ENCODE measurements around the gene PRR5L.

PRR5L gene

DNA sequence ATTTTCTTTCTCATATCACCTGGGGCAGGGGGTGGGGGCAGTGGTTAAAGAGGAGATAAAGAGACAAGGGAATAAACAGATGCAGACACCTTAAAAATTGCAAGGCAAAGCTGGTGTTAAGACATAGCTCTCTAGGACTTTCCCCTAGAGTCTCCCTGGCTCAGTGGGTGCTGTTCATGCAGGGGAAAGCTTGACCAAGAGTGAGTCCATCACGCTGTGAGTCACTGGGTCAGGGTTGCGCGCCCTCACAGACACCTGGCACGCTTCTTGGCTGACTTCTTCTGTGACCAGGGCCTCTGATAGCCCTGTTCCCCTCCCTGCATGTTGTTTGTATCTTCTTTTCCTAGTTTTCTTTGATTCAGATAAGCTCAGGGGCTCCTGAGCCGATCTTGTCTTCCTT, 38.7 kb upstream of the PRR5L start:
- no peak for TF ChIP-seq ZFX (IDR thresholded peaks at IDR 0.05; ENCODE audit: borderline replicate concordance)
- TF ChIP-seq CTCF (IDR thresholded peaks at IDR 0.05) = no peak
- H3K27ac ChIP-seq = no peak overlapping the region

DNA sequence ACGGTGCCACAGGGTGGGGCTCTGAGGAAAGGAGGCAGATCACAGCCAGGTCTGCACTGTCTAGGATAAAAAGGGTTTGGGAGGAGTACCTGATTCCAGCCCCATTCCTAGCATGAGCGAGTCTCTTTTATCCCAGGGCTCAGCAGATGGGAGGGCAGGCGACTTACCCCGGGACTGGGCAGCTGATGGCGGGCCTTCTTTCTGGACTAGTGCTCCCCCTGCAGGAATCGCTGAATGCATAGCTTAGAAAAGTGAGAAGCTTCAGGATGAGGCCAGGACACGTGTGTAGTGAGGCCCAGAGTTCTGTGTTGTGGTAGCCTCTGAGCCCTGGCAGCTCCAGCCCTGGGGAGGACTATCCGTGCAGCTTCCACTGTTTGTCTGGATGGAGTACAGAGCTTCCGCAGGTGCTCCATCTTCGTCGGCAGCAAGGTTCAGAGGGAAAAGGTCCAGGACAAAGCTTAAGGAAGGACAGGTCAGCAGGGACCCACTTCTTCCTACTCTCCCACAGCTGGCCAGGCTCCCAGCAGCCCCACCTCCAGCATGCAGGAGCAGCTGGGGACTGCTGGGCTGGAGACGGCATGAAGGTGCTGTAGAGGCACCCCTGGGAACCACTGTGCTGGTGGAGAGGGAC, 37.2 kb upstream of the PRR5L start:
- TF ChIP-seq CTCF (IDR thresholded peaks at IDR 0.05) = peak; percentile 78
- no peak for TF ChIP-seq ZFX (IDR thresholded peaks at IDR 0.05; ENCODE audit: borderline replicate concordance)

GRCh38 chr11:36261094-36261493, 35.0 kb upstream of the PRR5L start:
- TF ChIP-seq CTCF (IDR thresholded peaks at IDR 0.05) (no peak), ZFX (IDR thresholded peaks at IDR 0.05; ENCODE audit: borderline replicate concordance) (no peak)
- H3K27ac ChIP-seq = no peak overlapping the region

More for the DNA sequence above, 37.2 kb upstream of the PRR5L start:
- H3K27ac ChIP-seq = no peak overlapping the region

- no peak overlapping the region for H3K27ac ChIP-seq
- no peak for TF ChIP-seq ZFX (IDR thresholded peaks at IDR 0.05; ENCODE audit: borderline replicate concordance)
These were observed 31.8 kb upstream of the PRR5L start for GRCh38 chr11:36264011-36264972.

DNA sequence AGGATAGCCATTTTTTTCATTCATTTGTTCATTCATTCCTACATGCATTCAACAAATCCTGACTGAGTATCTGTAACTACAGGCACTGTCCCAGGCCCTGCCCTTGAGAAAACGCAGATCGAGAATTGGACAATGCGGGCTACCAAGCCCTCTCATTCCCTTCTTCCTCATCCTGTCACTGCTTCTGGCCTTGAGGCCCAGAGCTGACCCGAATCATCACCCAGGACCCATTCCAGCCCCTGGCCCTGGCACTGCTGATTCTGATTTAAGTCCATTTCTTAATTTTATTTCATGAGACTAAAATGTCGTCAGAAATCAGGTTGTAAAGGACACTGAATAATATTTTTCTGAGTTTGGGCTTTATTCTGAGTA, 31.1 kb upstream of the PRR5L start:
- TF ChIP-seq ZFX (IDR thresholded peaks at IDR 0.05; ENCODE audit: borderline replicate concordance) (no peak), CTCF (IDR thresholded peaks at IDR 0.05) (no peak)
- H3K27ac ChIP-seq = no peak overlapping the region

- peak; percentile 84 for TF ChIP-seq CTCF (IDR thresholded peaks at IDR 0.05)
- TF ChIP-seq ZFX (IDR thresholded peaks at IDR 0.05; ENCODE audit: borderline replicate concordance) = no peak
- no peak overlapping the region for H3K27ac ChIP-seq
These were observed 30.1 kb upstream of the PRR5L start for GRCh38 chr11:36265793-36266628.

DNA sequence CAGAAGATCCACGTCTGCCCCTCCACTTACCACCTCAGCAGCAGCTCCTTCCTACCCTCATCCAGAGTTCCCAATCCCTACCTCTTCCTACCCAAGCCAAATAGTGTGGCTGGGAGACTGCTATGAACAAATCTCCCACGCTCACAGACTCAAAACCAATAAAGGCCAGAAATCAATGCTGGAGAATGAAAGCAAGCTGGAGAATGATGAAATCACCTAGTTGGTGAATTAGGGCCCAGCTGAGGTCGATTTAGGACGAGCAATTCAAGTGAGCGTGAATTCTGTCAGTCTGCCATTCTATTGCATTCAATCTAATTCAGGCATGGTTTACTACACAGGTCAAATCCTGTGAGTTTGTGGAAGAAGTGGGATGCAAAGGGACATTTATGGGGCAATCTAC, 29.3 kb upstream of the PRR5L start:
- H3K27ac ChIP-seq = no peak overlapping the region
- TF ChIP-seq ZFX (IDR thresholded peaks at IDR 0.05; ENCODE audit: borderline replicate concordance) (no peak), CTCF (IDR thresholded peaks at IDR 0.05) (no peak)

Measured in 22Rv1 (cell line).